Karpas-422 (cell line): ENCODE measurements around the gene XRN1. TPM values are rescaled to one million over a fixed set of nuclear protein-coding genes. Genes with fewer than 3 reads are reported as not detected.
"Not testable (repeated sequence)": the region's sequence is repeated elsewhere in the genome, so short reads cannot be mapped to it uniquely, and the experiment has no call there.

ENCODE experiments used
- DNase-seq: peaks from one replicate; pipeline ENCODE4 v3.0.0-alpha.2; 2015
- H2AFZ ChIP-seq: fragments of 200-600 bp; sonication (generic); 2 replicates; pipeline ENCODE4 v1.6.1; 2014; ENCODE audit warnings: antibody characterized with exemption, low read length, mixed read lengths
- H3K27ac ChIP-seq: fragments of 200-600 bp; sonication (generic); 2 replicates; pipeline ENCODE4 v1.5.1; 2014; ENCODE audit warnings: mild to moderate bottlenecking, low read length, moderate library complexity
- H3K27me3 ChIP-seq: fragments of 200-600 bp; sonication (generic); 2 replicates; pipeline ENCODE4 v1.6.1; 2014; ENCODE audit warnings: low read length, mixed read lengths
- H3K36me3 ChIP-seq: fragments of 200-600 bp; sonication (generic); 2 replicates; pipeline ENCODE4 v1.6.1; 2014; ENCODE audit warnings: low read length, mixed read lengths; ENCODE audit not compliant: insufficient read depth
- H3K4me1 ChIP-seq: fragments of 200-600 bp; sonication (generic); 2 replicates; pipeline ENCODE4 v1.6.1; 2014; ENCODE audit warnings: mild to moderate bottlenecking, low read length, mixed read lengths
- H3K4me2 ChIP-seq: fragments of 200-600 bp; sonication (generic); 2 replicates; pipeline ENCODE4 v1.6.1; 2014; ENCODE audit warnings: low read length, low read depth, mild to moderate bottlenecking; ENCODE audit not compliant: poor library complexity, severe bottlenecking
- H3K4me3 ChIP-seq: fragments of 200-600 bp; sonication (generic); 2 replicates; pipeline ENCODE4 v1.5.1; 2014; ENCODE audit warnings: mild to moderate bottlenecking, antibody characterized with exemption, low read length, mixed read lengths
- H3K79me2 ChIP-seq: fragments of 200-600 bp; sonication (generic); 2 replicates; pipeline ENCODE4 v1.6.1; 2014; ENCODE audit warnings: mild to moderate bottlenecking, low read length, mixed read lengths
- H3K9ac ChIP-seq: fragments of 200-600 bp; sonication (generic); 2 replicates; pipeline ENCODE4 v1.6.0; 2014; ENCODE audit warnings: low read length
- H3K9me2 ChIP-seq: fragments of 200-600 bp; sonication (generic), shearing (Covaris generic); replicated peaks from 2 replicates; pipeline ENCODE4 v1.6.0; 2014; ENCODE audit warnings: mild to moderate bottlenecking, low read length, moderate library complexity; ENCODE audit not compliant: insufficient read depth
- H3K9me3 ChIP-seq: fragments of 300-700, 200-600 bp; sonication (generic); 2 replicates; pipeline ENCODE4 v1.6.1; 2014; ENCODE audit warnings: low read length, mixed read lengths
- H4K20me1 ChIP-seq: fragments of 200-600 bp; sonication (generic); 2 replicates; pipeline ENCODE4 v1.6.1; 2014; ENCODE audit warnings: mild to moderate bottlenecking, antibody characterized with exemption, low read length, low read depth; ENCODE audit not compliant: insufficient read depth
- total RNA-seq: library from RNA; depleted of rRNA; stranded (reverse); fragments of >200 nt; shearing (Covaris generic); gene quantifications from 2 replicates; pipeline ENCODE4 v1.2.3, GENCODE V29; 2014; ENCODE audit warnings: low replicate concordance

Gene XRN1
- total RNA-seq, 1 experiment from 2014 or later = 62.2 TPM

DNA sequence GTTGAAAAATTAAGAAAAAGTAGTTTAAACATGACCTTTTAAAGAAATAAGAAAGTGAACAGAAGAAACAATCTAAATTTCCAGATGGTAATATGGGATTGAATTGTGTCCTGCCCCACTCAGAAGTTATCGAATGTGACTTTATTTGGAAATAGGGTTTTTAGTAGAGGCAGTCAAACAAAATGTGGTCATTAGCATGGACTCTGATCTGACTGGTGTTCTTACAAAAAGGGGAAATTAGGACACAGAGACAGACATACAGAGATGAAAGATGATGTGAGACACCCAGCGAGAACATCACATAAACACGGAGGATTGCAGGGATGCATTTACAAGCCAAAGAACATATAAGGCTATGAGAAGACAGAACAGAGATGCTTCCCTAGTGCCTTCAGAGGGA is 73.2 kb downstream of the XRN1 start:
- Histone ChIP-seq H3K79me2 (no peaks in the 10 kb centered on the region; the same call in 1 of the 2 replicates), H2AFZ (no peak overlapping the region), H3K27ac (no peak overlapping the region), H3K9me3 (no peaks in the 10 kb centered on the region), H3K9me2 (no peaks in the 10 kb centered on the region), H3K36me3 (peaks cover 17% of the 10 kb centered on the region; the same call in 1 of the 2 replicates), H3K4me3 (no peak overlapping the region), H4K20me1 (no peaks in the 10 kb centered on the region), H3K27me3 (no peaks in the 10 kb centered on the region), H3K4me2 (no peak overlapping the region), H3K9ac (no peak overlapping the region), H3K4me1 (no peaks in the 10 kb centered on the region)
- DNase-seq = no peak

DNA sequence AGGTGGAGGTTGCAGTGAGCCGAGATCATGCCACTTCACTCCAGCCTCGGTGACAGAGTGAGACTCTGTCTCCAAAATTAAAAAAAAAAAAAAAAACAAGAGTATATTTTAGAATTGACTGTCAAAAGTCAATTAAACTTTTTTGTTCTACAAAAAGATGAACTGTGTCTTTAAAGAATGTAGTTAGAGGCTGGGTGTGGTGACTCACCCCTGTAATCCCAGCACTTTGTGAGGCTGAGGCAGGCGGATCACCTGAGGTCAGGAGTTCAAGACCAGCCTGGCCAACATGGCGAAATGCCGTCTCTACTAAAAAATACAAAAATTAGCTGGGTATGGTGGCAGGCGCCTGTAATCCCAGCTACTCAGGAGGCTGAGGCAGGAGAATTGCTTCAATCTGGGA is 78.3 kb downstream of the XRN1 start:
- not testable (repeated sequence) for H3K27ac ChIP-seq, H3K9ac ChIP-seq, H3K4me3 ChIP-seq, H2AFZ ChIP-seq, H3K9me3 ChIP-seq, H3K9me2 ChIP-seq, H3K4me2 ChIP-seq, DNase-seq, H4K20me1 ChIP-seq, H3K79me2 ChIP-seq, H3K36me3 ChIP-seq, H3K4me1 ChIP-seq, H3K27me3 ChIP-seq

DNA sequence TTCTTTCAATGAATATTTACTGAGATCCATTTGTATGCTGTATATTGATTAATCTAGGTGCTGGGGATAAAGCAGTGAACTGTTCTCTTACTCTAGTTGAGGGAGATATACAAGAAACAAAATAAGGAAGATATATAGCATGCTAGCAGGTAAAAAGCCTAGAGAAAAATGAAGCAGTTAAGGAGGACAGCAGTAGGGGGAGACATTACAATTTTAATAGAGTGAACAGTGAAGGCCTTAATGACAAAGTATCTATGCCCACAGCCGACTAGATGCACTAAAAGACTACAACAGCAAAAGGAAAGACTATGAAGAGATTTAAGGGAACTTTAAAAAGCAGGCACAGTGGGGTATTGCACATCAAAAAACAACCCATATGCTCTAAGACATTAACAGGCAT is 81.4 kb downstream of the XRN1 start:
- Histone ChIP-seq H3K27ac (no peak overlapping the region), H3K36me3 (peaks cover 6% of the 10 kb centered on the region; the same call in 1 of the 2 replicates), H3K9ac (no peak overlapping the region), H3K4me2 (no peak overlapping the region), H3K4me3 (no peak overlapping the region), H3K4me1 (no peaks in the 10 kb centered on the region), H2AFZ (no peak overlapping the region), H4K20me1 (no peaks in the 10 kb centered on the region), H3K27me3 (no peaks in the 10 kb centered on the region), H3K9me3 (no peaks in the 10 kb centered on the region), H3K79me2 (no peaks in the 10 kb centered on the region), H3K9me2 (no peaks in the 10 kb centered on the region)
- peak; percentile 70 for DNase-seq

DNA sequence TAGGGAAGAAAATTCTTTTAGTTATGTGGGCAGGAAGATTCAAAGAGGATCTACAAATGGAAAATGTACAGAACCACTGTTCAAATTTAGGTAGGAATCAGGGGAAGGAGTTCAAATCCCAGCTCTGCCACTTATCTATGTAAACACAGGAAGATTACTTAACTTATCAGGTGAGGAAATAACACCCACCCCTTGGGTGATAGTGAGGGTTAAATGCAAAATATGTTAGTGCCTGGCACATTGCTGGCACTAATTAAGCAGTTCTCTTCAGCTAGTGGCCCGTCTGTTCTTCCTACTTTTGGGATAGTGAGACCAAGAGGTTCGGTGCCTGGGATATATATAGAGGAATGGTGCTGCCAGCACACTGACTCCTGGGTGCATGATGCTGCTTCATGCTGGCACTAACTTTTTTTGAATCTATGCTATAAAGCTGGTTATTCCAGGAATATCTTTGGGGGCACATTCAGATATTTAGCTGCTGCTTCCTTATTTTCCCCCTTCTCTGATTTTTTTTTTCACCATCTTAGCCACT is 83.8 kb downstream of the XRN1 start:
- Histone ChIP-seq H2AFZ (no peak overlapping the region), H3K9ac (no peak overlapping the region), H3K4me1 (no peaks in the 10 kb centered on the region), H3K9me2 (no peaks in the 10 kb centered on the region), H3K4me3 (no peak overlapping the region), H4K20me1 (no peaks in the 10 kb centered on the region), H3K9me3 (no peaks in the 10 kb centered on the region), H3K27ac (no peak overlapping the region), H3K79me2 (no peaks in the 10 kb centered on the region), H3K4me2 (no peak overlapping the region), H3K36me3 (peaks cover 17% of the 10 kb centered on the region; the same call in 1 of the 2 replicates), H3K27me3 (no peaks in the 10 kb centered on the region)
- no peak for DNase-seq

DNA sequence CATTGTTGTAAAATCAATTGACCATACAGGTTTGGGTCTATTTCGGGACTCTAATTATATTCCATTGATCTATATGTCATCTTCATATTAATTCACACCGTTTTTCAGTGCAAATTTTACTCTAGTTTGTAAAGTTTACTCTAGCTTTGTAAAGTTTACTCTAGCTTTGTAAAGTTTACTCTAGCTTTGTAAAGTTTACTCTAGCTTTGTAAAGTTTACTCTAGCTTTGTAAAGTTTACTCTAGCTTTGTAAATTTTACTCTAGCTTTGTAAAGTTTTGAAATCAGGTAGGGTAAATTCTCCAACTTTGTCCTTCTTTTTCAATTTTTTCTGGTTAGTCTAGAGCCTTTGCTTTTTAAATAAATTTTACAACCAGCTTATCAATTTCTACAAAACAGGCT is 84.4 kb downstream of the XRN1 start:
- H3K4me2 ChIP-seq, H3K9ac ChIP-seq, H3K9me2 ChIP-seq, H3K9me3 ChIP-seq, H3K4me1 ChIP-seq, H3K79me2 ChIP-seq, H2AFZ ChIP-seq, DNase-seq, H3K4me3 ChIP-seq, H3K27ac ChIP-seq, H4K20me1 ChIP-seq, H3K27me3 ChIP-seq: not testable (repeated sequence)
- H3K36me3 ChIP-seq = peaks cover 19% of the 10 kb centered on the region; the same call in 1 of the 2 replicates

DNA sequence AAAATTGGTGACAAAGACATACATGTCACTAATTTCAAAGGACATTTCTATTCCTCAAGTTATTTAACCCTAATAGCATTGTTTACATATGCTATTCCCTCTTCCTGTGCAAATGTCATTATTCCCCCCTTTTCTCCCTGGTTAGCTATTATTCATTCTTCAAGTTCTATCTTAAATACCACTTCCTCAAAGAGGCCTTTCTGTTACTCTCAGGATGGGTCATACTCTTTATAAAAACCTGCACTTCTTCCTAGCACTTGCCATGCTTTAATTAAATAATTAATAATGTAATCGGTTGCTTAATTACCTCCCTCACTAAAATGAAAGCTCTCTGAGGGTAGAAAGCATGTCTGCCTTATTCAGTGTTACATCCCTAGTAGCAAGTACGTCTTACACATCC is 88.5 kb downstream of the XRN1 start:
- no peak overlapping the region for H2AFZ ChIP-seq
- H3K4me2 ChIP-seq = no peak overlapping the region
- peaks cover 46% of the 10 kb centered on the region for H3K36me3 ChIP-seq
- H3K9ac ChIP-seq = no peak overlapping the region
- no peaks in the 10 kb centered on the region for H3K9me2 ChIP-seq
- no peaks in the 10 kb centered on the region for H3K9me3 ChIP-seq
- no peak for DNase-seq
- no peaks in the 10 kb centered on the region for H3K27me3 ChIP-seq
- H3K79me2 ChIP-seq = no peaks in the 10 kb centered on the region
- no peaks in the 10 kb centered on the region for H4K20me1 ChIP-seq
- H3K4me1 ChIP-seq = no peaks in the 10 kb centered on the region
- H3K27ac ChIP-seq = no peak overlapping the region
- no peak overlapping the region for H3K4me3 ChIP-seq

DNA sequence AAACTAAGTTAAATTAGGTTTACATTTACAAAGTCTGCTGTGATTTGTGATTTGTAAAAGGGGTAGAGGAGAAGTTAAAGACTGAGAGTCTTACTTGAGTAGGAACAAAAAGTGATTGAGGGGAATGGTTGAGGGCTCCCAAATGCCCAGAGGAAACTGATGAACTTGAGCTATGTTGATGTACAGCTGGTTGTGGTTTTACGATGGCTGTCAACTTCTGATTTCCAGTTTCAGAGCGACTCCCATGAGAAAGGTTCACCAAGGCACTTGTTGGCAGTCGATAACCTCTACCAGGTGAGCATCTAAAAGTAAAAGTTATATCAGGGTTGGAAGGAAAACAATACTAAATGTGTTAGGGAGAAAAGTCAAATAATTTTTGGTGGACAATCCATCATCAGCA is 91.0 kb downstream of the XRN1 start:
- no peaks in the 10 kb centered on the region for H3K27me3 ChIP-seq
- no peaks in the 10 kb centered on the region for H4K20me1 ChIP-seq
- no peak for DNase-seq
- no peaks in the 10 kb centered on the region for H3K79me2 ChIP-seq
- peaks cover 47% of the 10 kb centered on the region for H3K36me3 ChIP-seq
- no peak overlapping the region for H3K4me3 ChIP-seq
- no peak overlapping the region for H3K9ac ChIP-seq
- no peaks in the 10 kb centered on the region for H3K9me3 ChIP-seq
- no peak overlapping the region for H3K27ac ChIP-seq
- H3K4me2 ChIP-seq = no peak overlapping the region
- no peaks in the 10 kb centered on the region for H3K9me2 ChIP-seq
- H3K4me1 ChIP-seq = no peaks in the 10 kb centered on the region
- H2AFZ ChIP-seq = no peak overlapping the region

DNA sequence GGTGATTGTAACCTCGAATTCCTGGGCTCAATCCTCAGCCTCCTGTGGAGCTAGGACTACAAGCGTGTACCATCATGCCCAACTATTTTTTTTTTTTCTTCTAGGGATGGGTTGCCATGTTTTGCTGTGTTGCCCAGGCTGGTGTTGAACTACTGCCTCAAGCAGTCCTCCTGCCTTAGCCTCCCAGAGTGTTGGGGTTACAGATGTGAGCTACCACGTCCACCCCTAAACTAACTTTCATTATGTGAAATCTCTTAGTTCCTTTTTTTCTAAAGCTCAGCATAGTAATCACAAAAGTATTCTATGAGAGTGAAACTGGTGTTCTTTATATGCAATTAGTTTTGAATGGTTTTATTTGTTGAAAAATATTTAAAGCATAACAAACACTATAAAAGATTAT is 92.1 kb downstream of the XRN1 start:
- H4K20me1 ChIP-seq = no peaks in the 10 kb centered on the region
- no peaks in the 10 kb centered on the region for H3K9me2 ChIP-seq
- no peak overlapping the region for H3K4me2 ChIP-seq
- no peak overlapping the region for H3K27ac ChIP-seq
- no peaks in the 10 kb centered on the region for H3K27me3 ChIP-seq
- H3K9me3 ChIP-seq = no peaks in the 10 kb centered on the region
- peaks cover 42% of the 10 kb centered on the region for H3K36me3 ChIP-seq
- H2AFZ ChIP-seq = no peak overlapping the region
- H3K9ac ChIP-seq = no peak overlapping the region
- no peak overlapping the region for H3K4me3 ChIP-seq
- no peak for DNase-seq
- H3K79me2 ChIP-seq = no peaks in the 10 kb centered on the region
- no peaks in the 10 kb centered on the region for H3K4me1 ChIP-seq

DNA sequence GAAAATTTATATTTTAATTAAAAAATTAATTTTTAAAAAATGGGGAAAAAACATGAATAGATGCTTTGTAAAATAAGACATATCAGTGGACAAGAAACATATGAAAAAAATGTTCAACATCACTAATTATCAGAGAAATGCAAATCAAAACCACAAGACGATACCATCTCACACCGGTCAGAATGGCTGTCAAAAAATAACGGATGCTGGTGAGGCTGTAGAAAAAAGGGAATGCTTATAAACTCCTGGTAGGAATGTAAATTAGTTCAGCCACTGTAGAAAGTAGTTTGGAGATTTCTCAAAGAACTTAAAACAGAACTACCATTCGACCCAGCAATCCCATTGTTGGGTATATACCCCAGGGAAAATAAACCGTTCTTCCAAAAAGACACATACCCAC is 93.8 kb downstream of the XRN1 start:
- no peaks in the 10 kb centered on the region for H4K20me1 ChIP-seq
- DNase-seq = no peak

More for the DNA sequence above, 93.8 kb downstream of the XRN1 start:
- Histone ChIP-seq H3K27me3 (no peaks in the 10 kb centered on the region), H2AFZ (no peak overlapping the region), H3K4me2 (no peak overlapping the region), H3K36me3 (peaks cover 36% of the 10 kb centered on the region), H3K27ac (no peak overlapping the region), H3K9me2 (no peaks in the 10 kb centered on the region), H3K9me3 (no peaks in the 10 kb centered on the region), H3K4me3 (no peak overlapping the region), H3K9ac (no peak overlapping the region), H3K79me2 (no peaks in the 10 kb centered on the region), H3K4me1 (no peaks in the 10 kb centered on the region)
